Right lobe of liver (tissue), 6 donors: Measurements from ENCODE around the gene CPNE1. TPM values are rescaled to one million over a fixed set of nuclear protein-coding genes. Genes with fewer than 3 reads are reported as not detected.

Experiments used
- ATAC-seq, 4 donors: fragments of 200-7000 bp; cut with Tn5 transposase; one replicate each; pipeline ENCODE4 v1.9.1; 2020; ENCODE audit warnings: mild to moderate bottlenecking in 4 of 4, moderate library complexity in 4 of 4
- DNase-seq, 3 donors: peaks; one replicate each; pipeline ENCODE4 v3.0.0-alpha.2; 2020
- H3K27ac ChIP-seq, 3 donors: fragments of 200-600 bp; one replicate each; pipeline ENCODE4 v1.8.0; 2022
- H3K27me3 ChIP-seq, 2 donors: fragments of 200-600 bp; one replicate each; pipeline ENCODE4 v1.8.0; 2022
- H3K36me3 ChIP-seq, 4 donors: fragments of 200-600 bp; sonication (generic) in 1 of 4; one replicate each; pipeline versions ENCODE4 v1.5.1 to v1.8.0; 2017 to 2022; ENCODE audit warnings: control low read depth in 1 of 4
- H3K4me1 ChIP-seq, 4 donors: fragments of 200-600 bp; sonication (generic) in 1 of 4; one replicate each; pipeline versions ENCODE4 v1.5.1 to v1.8.0; 2017 to 2022; ENCODE audit warnings: control low read depth in 1 of 4
- H3K4me3 ChIP-seq, 3 donors: fragments of 200-600 bp; one replicate each; pipeline ENCODE4 v1.8.0; 2022
- H3K9me3 ChIP-seq, 4 donors: fragments of 200-600 bp; sonication (generic) in 1 of 4; one replicate each; pipeline versions ENCODE4 v1.5.1 to v1.8.0; 2017 to 2022; ENCODE audit warnings: control low read depth in 1 of 4
- POLR2A ChIP-seq: fragments of 450-650 bp; IDR thresholded peaks from one replicate; pipeline ENCODE4 v1.6.1; 2017; ENCODE audit warnings: antibody characterized with exemption, mild to moderate bottlenecking
- WGBS: methylation state at CpG from one replicate; pipeline ENCODE4 v1.1.6; 2018; ENCODE audit warnings: low coverage, low lambda C conversion rate; ENCODE audit not compliant: insufficient coverage; ENCODE audit errors: missing lambda C conversion rate; 5-methylcytosine and 5-hydroxymethylcytosine counted together
- intact Hi-C, 2 donors: fragments of 100-400 bp; cut with DNase I; formaldehyde crosslinking; loops; one replicate each; pipeline versions ENCODE4 v1.11.2 to v1.14.1; 2022
- total RNA-seq, 6 experiments: library from RNA; depleted of rRNA in 2 of 6; stranded (reverse); fragments of >200 nt in 2 of 6; fragmentation: NEBNext Ultra II Directional in 3 of 6; extraction: Animal tissue kit (Norgen Biotek cat#: 25700) in 3 of 6; gene quantifications; one replicate each; pipeline versions ENCODE4 v1.1.0 to v1.2.4, GENCODE V29; 2016 to 2023
- TF ChIP-seq, protein P1 (sequence below), 4 donors: fragments of 200-600 bp in 3 of 4; fragments of 450-650 bp in 1 of 4; IDR thresholded peaks; one replicate each; pipeline versions ENCODE4 v1.5.1 to v1.8.0; 2016 to 2022; ENCODE audit warnings: antibody characterized with exemption in 4 of 4, mild to moderate bottlenecking in 2 of 4
- donor health status: DM: no; HTN: yes; CAD: no.
- donor health status: DM: no; HTN: no; CAD: no.
- donor health status: DM: no; HTN: no; CAD: no.
- donor health status: DM: no; HTN: yes; CAD: no.
- donor health status: DM: no; HTN: yes; CAD: no.

Gene CPNE1
- total RNA-seq, 6 experiments from 2014 or later, result 35.5 to 72.0 (median 53.3) TPM

- 56% methylated on average over 2 of the region's 2 CpGs for WGBS
- intact Hi-C loops, result no loop called here
- no peak for TF ChIP-seq POLR2A
- TF ChIP-seq, protein P1, sequence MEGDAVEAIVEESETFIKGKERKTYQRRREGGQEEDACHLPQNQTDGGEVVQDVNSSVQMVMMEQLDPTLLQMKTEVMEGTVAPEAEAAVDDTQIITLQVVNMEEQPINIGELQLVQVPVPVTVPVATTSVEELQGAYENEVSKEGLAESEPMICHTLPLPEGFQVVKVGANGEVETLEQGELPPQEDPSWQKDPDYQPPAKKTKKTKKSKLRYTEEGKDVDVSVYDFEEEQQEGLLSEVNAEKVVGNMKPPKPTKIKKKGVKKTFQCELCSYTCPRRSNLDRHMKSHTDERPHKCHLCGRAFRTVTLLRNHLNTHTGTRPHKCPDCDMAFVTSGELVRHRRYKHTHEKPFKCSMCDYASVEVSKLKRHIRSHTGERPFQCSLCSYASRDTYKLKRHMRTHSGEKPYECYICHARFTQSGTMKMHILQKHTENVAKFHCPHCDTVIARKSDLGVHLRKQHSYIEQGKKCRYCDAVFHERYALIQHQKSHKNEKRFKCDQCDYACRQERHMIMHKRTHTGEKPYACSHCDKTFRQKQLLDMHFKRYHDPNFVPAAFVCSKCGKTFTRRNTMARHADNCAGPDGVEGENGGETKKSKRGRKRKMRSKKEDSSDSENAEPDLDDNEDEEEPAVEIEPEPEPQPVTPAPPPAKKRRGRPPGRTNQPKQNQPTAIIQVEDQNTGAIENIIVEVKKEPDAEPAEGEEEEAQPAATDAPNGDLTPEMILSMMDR (IDR thresholded peaks at IDR 0.05), result no peak
- Histone ChIP-seq H3K4me1 (peaks cover 0 to 14% (median 3%) of the 10 kb centered on the region in 4 donors), H3K36me3 (no peaks in the 10 kb centered on the region), H3K9me3 (no peaks in the 10 kb centered on the region), H3K27ac (no peak overlapping the region), H3K27me3 (no peaks in the 10 kb centered on the region), H3K4me3 (no peak overlapping the region)
- ATAC-seq (no peak), DNase-seq (no peak)
These were observed 67.5 kb downstream of the CPNE1 start for GRCh38 chr20:35597186-35597585.

GRCh38 chr20:35595901-35596300 lies 68.8 kb downstream of the CPNE1 start:
- 79% methylated on average over 7 of the region's 7 CpGs for WGBS
- H3K4me1 ChIP-seq, result peaks cover 0 to 2% (median under 1%) of the 10 kb centered on the region in 4 donors
- no peak for TF ChIP-seq POLR2A
- TF ChIP-seq, protein P1 (IDR thresholded peaks at IDR 0.05), result no peak
- intact Hi-C loops, result no loop called here
- H3K36me3 ChIP-seq, result no peaks in the 10 kb centered on the region
- DNase-seq, result no peak
- no peak overlapping the region for H3K4me3 ChIP-seq
- no peaks in the 10 kb centered on the region for H3K9me3 ChIP-seq
- no peak overlapping the region for H3K27ac ChIP-seq
- ATAC-seq, result no peak
- H3K27me3 ChIP-seq, result no peaks in the 10 kb centered on the region

DNA sequence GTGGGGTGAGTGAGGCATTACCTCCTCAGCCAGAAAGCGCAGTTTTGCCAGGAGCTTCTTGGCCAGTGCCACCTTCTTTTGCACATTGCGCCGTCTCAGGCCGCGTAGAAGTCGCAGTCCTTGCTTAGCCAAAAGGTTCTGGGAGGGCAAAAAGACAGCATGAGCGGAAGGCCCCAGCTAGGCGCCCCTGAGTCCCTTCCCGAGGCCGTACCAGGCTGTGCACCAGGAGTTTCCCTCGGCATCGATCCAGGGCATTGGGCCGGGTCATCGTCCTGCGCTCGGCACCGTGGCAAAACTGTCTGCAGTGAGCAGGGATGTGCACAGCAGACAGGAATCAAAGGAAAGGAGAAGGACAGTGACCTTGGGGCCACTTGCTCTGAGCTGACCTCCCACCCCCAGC lies 69.2 kb downstream of the CPNE1 start:
- Histone ChIP-seq H3K27ac (no peak overlapping the region), H3K4me3 (no peak overlapping the region), H3K9me3 (no peaks in the 10 kb centered on the region), H3K27me3 (no peaks in the 10 kb centered on the region), H3K4me1 (no peaks in the 10 kb centered on the region), H3K36me3 (no peaks in the 10 kb centered on the region)
- ATAC-seq (peak; percentile 35 to 79 (median 53)), DNase-seq (no peak)
- WGBS, result 76% methylated on average over 6 of the region's 17 CpGs
- TF ChIP-seq, protein P1 (IDR thresholded peaks at IDR 0.05), result no peak
- no peak for TF ChIP-seq POLR2A
- intact Hi-C loops, result no loop called here

GRCh38 chr20:35592339-35592974 lies 72.2 kb downstream of the CPNE1 start:
- no peak for TF ChIP-seq POLR2A
- TF ChIP-seq, protein P1 (IDR thresholded peaks at IDR 0.05), result no peak
- H3K9me3 ChIP-seq, result no peaks in the 10 kb centered on the region
- ATAC-seq (no peak), DNase-seq (no peak)
- intact Hi-C loops, result no loop called here
- WGBS, result 36% methylated on average over 2 of the region's 2 CpGs
- H3K27me3 ChIP-seq, result no peaks in the 10 kb centered on the region
- no peak overlapping the region for H3K27ac ChIP-seq
- H3K4me1 ChIP-seq, result no peaks in the 10 kb centered on the region
- H3K36me3 ChIP-seq, result no peaks in the 10 kb centered on the region
- H3K4me3 ChIP-seq, result no peak overlapping the region
